SIG-M5 treated with dmso at 0.1 percent for 504 hours (cell line): ENCODE results near the gene PRKCH.

Experiments
- DNase-seq: peaks from one replicate; lab custom pipeline; 2025; ENCODE audit not compliant: unreplicated experiment; lab: John Stamatoyannopoulos, UW

The PRKCH gene

GRCh38 chr14:61470261-61470960, 149.0 kb downstream of the PRKCH start:
- DNase-seq, result peak; percentile 21

- no peak for DNase-seq
These were observed 149.5 kb downstream of the PRKCH start for GRCh38 chr14:61470961-61471293.

- DNase-seq, result no peak
These were observed 150.1 kb downstream of the PRKCH start for GRCh38 chr14:61471297-61472005.

- peak; percentile 75 for DNase-seq
These were observed 150.8 kb downstream of the PRKCH start for GRCh38 chr14:61472011-61472672.

GRCh38 chr14:61472801-61473376, 151.5 kb downstream of the PRKCH start:
- DNase-seq, result no peak

- DNase-seq, result no peak
These were observed 152.6 kb downstream of the PRKCH start for GRCh38 chr14:61474015-61474414.

GRCh38 chr14:61474701-61475100, 153.3 kb downstream of the PRKCH start:
- no peak for DNase-seq

- peak; percentile 81 for DNase-seq
These were observed 153.9 kb downstream of the PRKCH start for GRCh38 chr14:61475316-61475715.

- no peak for DNase-seq
These were observed 154.8 kb downstream of the PRKCH start for GRCh38 chr14:61476105-61476753.

- DNase-seq, result peak; percentile 96
These were observed 155.5 kb downstream of the PRKCH start for GRCh38 chr14:61476754-61477410.

GRCh38 chr14:61477712-61478462, 156.5 kb downstream of the PRKCH start:
- DNase-seq, result no peak

- DNase-seq, result peak; percentile 16
These were observed 157.6 kb downstream of the PRKCH start for GRCh38 chr14:61478971-61479473.

GRCh38 chr14:61479746-61480502, 158.5 kb downstream of the PRKCH start:
- DNase-seq, result peak; percentile 12

- no peak for DNase-seq
These were observed 159.4 kb downstream of the PRKCH start for GRCh38 chr14:61480704-61481285.

GRCh38 chr14:61481701-61482100, 160.3 kb downstream of the PRKCH start:
- no peak for DNase-seq

GRCh38 chr14:61482348-61483206, 161.2 kb downstream of the PRKCH start:
- no peak for DNase-seq

GRCh38 chr14:61483476-61483875, 162.1 kb downstream of the PRKCH start:
- DNase-seq, result no peak

GRCh38 chr14:61484031-61484430, 162.7 kb downstream of the PRKCH start:
- no peak for DNase-seq
